ENCODE results near the gene C1orf159. TPM values are rescaled to one million over a fixed set of nuclear protein-coding genes. Genes with fewer than 3 reads are reported as not detected.

C1orf159 gene
- total and polyA plus RNA-seq, 12 donors, result 2.9 to 14.0 (median 4.1) TPM

DNA sequence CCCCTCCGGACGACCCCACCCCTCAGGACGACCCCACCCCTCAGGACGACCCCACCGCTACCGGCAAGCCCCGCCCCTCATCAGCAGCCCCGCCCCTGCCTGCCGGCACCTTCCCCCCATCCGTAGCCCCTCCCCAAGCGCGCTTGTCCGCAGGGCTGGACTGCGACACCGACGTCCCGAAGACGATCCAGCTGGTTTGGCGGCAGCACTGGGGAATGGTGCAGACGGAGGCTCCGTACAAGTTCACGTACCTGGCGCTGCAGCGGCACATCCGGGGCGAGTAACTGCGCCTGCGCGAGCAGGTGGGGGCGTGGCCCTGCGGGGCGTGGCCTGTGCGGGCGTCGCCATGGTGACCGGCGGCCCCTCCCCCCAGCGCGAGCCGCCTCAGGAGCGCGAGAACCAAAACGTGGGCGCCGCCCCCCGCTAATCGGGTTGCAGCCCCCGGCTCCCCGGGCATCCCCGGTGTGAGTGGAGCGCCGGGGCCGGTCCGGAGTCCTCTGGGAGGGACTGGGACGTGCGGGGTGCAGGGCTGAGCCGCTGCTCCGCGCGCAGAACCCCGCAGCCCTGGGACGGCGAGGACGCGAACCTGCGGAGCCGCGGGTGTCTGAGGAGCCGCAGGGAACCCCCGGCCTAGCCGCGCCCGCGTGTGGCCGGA, 46.7 kb downstream of the C1orf159 start:
- no peaks in the 10 kb centered on the region for H3K9me3 ChIP-seq
- DNase-seq (peak; percentile 38 to 77), ATAC-seq (peak; percentile 45 to 72 (median 58))
- H3K27ac ChIP-seq, result no peak overlapping the region
- WGBS, 2 donors, result 1 to 3% methylated on average over 62 to 75 of the region's 75 CpGs
- H3K36me3 ChIP-seq, result no peaks in the 10 kb centered on the region
- TF ChIP-seq, protein P1, sequence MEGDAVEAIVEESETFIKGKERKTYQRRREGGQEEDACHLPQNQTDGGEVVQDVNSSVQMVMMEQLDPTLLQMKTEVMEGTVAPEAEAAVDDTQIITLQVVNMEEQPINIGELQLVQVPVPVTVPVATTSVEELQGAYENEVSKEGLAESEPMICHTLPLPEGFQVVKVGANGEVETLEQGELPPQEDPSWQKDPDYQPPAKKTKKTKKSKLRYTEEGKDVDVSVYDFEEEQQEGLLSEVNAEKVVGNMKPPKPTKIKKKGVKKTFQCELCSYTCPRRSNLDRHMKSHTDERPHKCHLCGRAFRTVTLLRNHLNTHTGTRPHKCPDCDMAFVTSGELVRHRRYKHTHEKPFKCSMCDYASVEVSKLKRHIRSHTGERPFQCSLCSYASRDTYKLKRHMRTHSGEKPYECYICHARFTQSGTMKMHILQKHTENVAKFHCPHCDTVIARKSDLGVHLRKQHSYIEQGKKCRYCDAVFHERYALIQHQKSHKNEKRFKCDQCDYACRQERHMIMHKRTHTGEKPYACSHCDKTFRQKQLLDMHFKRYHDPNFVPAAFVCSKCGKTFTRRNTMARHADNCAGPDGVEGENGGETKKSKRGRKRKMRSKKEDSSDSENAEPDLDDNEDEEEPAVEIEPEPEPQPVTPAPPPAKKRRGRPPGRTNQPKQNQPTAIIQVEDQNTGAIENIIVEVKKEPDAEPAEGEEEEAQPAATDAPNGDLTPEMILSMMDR (IDR thresholded peaks at IDR 0.05), result no peak
- H3K4me1 ChIP-seq, result peaks cover 4 to 23% (median 15%) of the 10 kb centered on the region in 9 donors
- H3K4me3 ChIP-seq, result peak overlapping the region in 9 of 10 donors; percentile 35 to 57 (median 47)
- peaks cover 26 to 76% (median 66%) of the 10 kb centered on the region in 7 donors for H3K27me3 ChIP-seq
- intact Hi-C loops (cut with DNase I), result loop anchor here in 4 of 10 donors (5.0 to 10.0 kb wide), 4 partner anchors 37 to 192 kb away; partner anchors contain the start of genes ISG15 (in 1 of the 4) and PERM1 (in 1 of the 4)

DNA sequence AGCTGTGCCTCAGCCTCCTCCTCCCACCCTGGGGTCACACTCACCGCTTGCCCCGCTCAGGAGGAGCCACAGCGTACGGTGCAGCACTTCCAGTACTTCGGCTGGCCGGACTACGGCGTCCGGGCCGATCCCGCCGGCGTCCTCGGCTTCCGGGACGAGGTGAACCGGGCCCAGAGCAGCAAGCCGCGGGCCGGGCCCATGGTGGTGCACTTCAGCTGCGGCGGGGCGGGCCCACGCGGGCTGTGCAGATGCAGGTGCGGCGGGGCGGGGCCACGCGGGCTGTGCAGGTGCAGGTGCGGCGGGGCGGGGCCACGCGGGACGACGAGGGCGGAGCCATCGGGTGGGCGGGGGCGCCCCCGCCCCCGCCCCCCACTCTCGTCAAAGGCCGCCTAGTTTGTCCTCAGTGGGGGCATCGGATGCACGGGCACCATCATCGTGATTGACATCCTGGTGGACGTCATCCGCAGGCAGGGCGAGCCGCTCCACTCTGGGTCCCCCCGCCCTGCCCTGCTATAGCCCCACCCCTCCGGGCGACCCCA, 47.3 kb downstream of the C1orf159 start:
- Histone ChIP-seq H3K36me3 (no peaks in the 10 kb centered on the region), H3K9me3 (no peaks in the 10 kb centered on the region), H3K4me1 (peaks cover 7 to 29% (median 21%) of the 10 kb centered on the region in 9 donors), H3K27me3 (peaks cover 26 to 76% (median 67%) of the 10 kb centered on the region in 7 donors), H3K4me3 (peak overlapping the region in 9 of 10 donors; percentile 35 to 57 (median 47)), H3K27ac (no peak overlapping the region)
- DNase-seq, result no peak
- 2% methylated on average over 50 to 55 of the region's 55 CpGs for WGBS, 2 donors
- TF ChIP-seq, protein P1 (IDR thresholded peaks at IDR 0.05), result no peak
- no peak for ATAC-seq
- intact Hi-C loops (cut with DNase I), result loop anchor here in 4 of 10 donors (5.0 to 10.0 kb wide), 4 partner anchors 36 to 191 kb away; partner anchors contain the start of genes ISG15 (in 1 of the 4) and PERM1 (in 1 of the 4)

DNA sequence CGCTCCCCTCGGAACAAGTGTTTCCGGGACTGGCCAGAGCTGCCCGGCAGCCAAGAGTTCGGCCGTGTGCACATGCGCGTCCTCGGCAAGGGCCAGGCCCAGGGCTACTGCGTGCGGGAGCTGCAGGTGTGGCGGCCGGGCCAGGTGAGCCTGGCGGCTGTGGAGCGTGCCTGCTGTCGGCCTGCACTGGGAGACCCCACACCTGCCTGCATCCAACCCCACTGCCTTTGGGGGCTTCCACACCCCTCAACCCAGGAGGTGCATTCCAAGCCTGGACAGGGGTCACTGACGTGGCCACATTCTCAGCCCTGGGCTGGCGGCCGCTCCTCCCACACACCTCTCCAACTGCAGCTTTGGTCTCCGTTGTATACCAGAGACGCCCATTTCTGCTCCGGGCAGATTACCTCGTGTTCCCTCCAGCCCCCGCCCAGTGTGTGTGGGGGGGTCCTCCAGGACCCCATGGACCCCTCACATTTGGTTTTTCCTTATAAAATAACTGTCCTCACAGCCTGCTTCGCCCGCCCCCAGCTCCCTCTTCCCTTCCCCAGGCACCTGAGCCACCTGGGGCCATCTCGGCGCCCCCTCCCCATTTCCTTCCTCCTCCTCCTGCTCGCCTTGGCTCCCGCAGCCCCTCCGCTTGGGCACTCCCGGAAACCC, 47.9 kb downstream of the C1orf159 start:
- Histone ChIP-seq H3K27ac (no peak overlapping the region), H3K4me3 (peak overlapping the region in 5 of 10 donors; percentile 44 to 57 (median 48))
- 49 to 52% methylated on average over 32 of the region's 32 CpGs for WGBS, 2 donors

More for the DNA sequence above, 47.9 kb downstream of the C1orf159 start:
- DNase-seq (no peak), ATAC-seq (no peak)
- Histone ChIP-seq H3K9me3 (no peaks in the 10 kb centered on the region), H3K27me3 (peaks cover 26 to 76% (median 67%) of the 10 kb centered on the region in 7 donors), H3K36me3 (no peaks in the 10 kb centered on the region), H3K4me1 (peaks cover 7 to 30% (median 21%) of the 10 kb centered on the region in 9 donors)
- intact Hi-C loops (cut with DNase I), result loop anchor here in 4 of 10 donors (5.0 to 10.0 kb wide), 4 partner anchors 36 to 191 kb away; partner anchors contain the start of genes ISG15 (in 1 of the 4) and PERM1 (in 1 of the 4)
- TF ChIP-seq, protein P1 (IDR thresholded peaks at IDR 0.05), result no peak

Data from heart right ventricle (tissue), 16 donors.